PC-3 (cell line): Measurements from ENCODE around the gene ADGRL3. TPM values are rescaled to one million over a fixed set of nuclear protein-coding genes. Genes with fewer than 3 reads are reported as not detected.

Experiments
- ATAC-seq: fragments of 200-7000 bp; cut with Tn5 transposase; 2 replicates; pipeline ENCODE4 v1.9.1; 2020; ENCODE audit warnings: mild to moderate bottlenecking, moderate library complexity
- BruUV-seq: library from RNA; stranded (reverse); fragments of 400-500 nt; replicated peaks from 2 replicates; lab custom pipeline; 2021; lab: Mats Ljungman, UMichigan
- CTCF ChIA-PET: fragments of 300-600 bp; sonication (Branson Sonifier 250); formaldehyde crosslinking; loops from one replicate; lab custom pipeline; 2022; ENCODE audit warnings: antibody characterized with exemption; lab: Charles Lee
- POLR2A ChIA-PET: fragments of 300-600 bp; sonication (Branson Sonifier 250); formaldehyde crosslinking; loops from one replicate; lab custom pipeline; 2022; ENCODE audit warnings: antibody characterized with exemption; ENCODE audit not compliant: unreplicated experiment; lab: Charles Lee
- DNase-seq: peaks from one replicate; pipeline ENCODE4 v3.0.0-alpha.2; 2015
- H2AFZ ChIP-seq: fragments of 300-600 bp; sonication (generic); 2 replicates; pipeline ENCODE4 v1.6.0; 2016; ENCODE audit warnings: antibody characterized with exemption, low read length
- H3F3A ChIP-seq: fragments of 300-600 bp; sonication (generic); one replicate; pipeline ENCODE4 v1.6.0; 2017; ENCODE audit warnings: antibody characterized with exemption, low read length, control low read depth, mild to moderate bottlenecking; ENCODE audit not compliant: unreplicated experiment
- H3K27ac ChIP-seq: fragments of 300-600 bp; sonication (generic); 2 replicates; pipeline ENCODE4 v1.5.1; 2016; ENCODE audit warnings: mild to moderate bottlenecking, low read length
- H3K27me3 ChIP-seq: fragments of 300-600 bp; sonication (generic); 2 replicates; pipeline ENCODE4 v1.6.1; 2016; ENCODE audit warnings: low read length, mixed read lengths
- H3K36me3 ChIP-seq: fragments of 300-600 bp; sonication (generic); 2 replicates; pipeline ENCODE4 v1.6.1; 2016; ENCODE audit warnings: low read depth, mixed run types, low read length, mixed read lengths
- H3K4me1 ChIP-seq: fragments of 300-600 bp; sonication (generic); 2 replicates; pipeline ENCODE4 v1.5.1; 2016; ENCODE audit warnings: low read length; ENCODE audit not compliant: insufficient read depth
- H3K4me2 ChIP-seq: fragments of 300-600 bp; sonication (generic); 2 replicates; pipeline ENCODE4 v1.6.0; 2016; ENCODE audit warnings: low read length
- H3K4me3 ChIP-seq: fragments of 300-600 bp; sonication (generic); 2 replicates; pipeline ENCODE4 v1.5.1; 2016; ENCODE audit warnings: mild to moderate bottlenecking, low read length, mixed read lengths
- H3K79me2 ChIP-seq: fragments of 300-600 bp; sonication (generic); 2 replicates; pipeline ENCODE4 v1.6.1; 2017; ENCODE audit warnings: low read length, mixed read lengths
- H3K9ac ChIP-seq: fragments of 300-600 bp; sonication (generic); 2 replicates; pipeline ENCODE4 v1.6.0; 2016; ENCODE audit warnings: mild to moderate bottlenecking, low read length
- H3K9me2 ChIP-seq: fragments of 300-600 bp; sonication (generic); replicated peaks from 2 replicates; pipeline ENCODE4 v1.6.1; 2016; ENCODE audit warnings: mixed run types, low read length, mixed read lengths
- H3K9me3 ChIP-seq: fragments of 300-600 bp; sonication (generic); 2 replicates; pipeline ENCODE4 v1.6.1; 2016; ENCODE audit warnings: low read length, mixed read lengths
- H4K20me1 ChIP-seq: fragments of 300-600 bp; sonication (generic); 2 replicates; pipeline ENCODE4 v1.6.1; 2016; ENCODE audit warnings: low read length, mixed read lengths
- EZH2 ChIP-seq: fragments of 300-600 bp; sonication (generic); IDR thresholded peaks from one replicate; pipeline ENCODE4 v1.6.1; 2017; ENCODE audit warnings: antibody characterized with exemption, mild to moderate bottlenecking, low read length; ENCODE audit not compliant: unreplicated experiment
- EZH2phosphoT487 ChIP-seq: fragments of 300-600 bp; sonication (generic); IDR thresholded peaks from 2 replicates; pipeline ENCODE4 v1.6.1; 2018; ENCODE audit warnings: mild to moderate bottlenecking, antibody characterized with exemption, low read length, borderline replicate concordance
- intact Hi-C: fragments of 100-400 bp; cut with micrococcal nuclease; formaldehyde crosslinking; loops from 2 replicates; pipeline ENCODE4 v1.9.0; 2023
- total RNA-seq: library from RNA; depleted of rRNA; stranded (reverse); fragments of >200 nt; gene quantifications from 2 replicates; pipeline ENCODE4 v1.2.3, GENCODE V29; 2014
- TF ChIP-seq, protein P1 (sequence below): fragments of 300-600 bp; sonication (generic); conservative IDR thresholded peaks from 2 replicates; pipeline ENCODE4 v1.5.1; 2017; ENCODE audit warnings: antibody characterized with exemption, low read depth, mild to moderate bottlenecking, low read length

Gene ADGRL3
- total RNA-seq, 1 experiment from 2014 or later, result 0.66 TPM

DNA sequence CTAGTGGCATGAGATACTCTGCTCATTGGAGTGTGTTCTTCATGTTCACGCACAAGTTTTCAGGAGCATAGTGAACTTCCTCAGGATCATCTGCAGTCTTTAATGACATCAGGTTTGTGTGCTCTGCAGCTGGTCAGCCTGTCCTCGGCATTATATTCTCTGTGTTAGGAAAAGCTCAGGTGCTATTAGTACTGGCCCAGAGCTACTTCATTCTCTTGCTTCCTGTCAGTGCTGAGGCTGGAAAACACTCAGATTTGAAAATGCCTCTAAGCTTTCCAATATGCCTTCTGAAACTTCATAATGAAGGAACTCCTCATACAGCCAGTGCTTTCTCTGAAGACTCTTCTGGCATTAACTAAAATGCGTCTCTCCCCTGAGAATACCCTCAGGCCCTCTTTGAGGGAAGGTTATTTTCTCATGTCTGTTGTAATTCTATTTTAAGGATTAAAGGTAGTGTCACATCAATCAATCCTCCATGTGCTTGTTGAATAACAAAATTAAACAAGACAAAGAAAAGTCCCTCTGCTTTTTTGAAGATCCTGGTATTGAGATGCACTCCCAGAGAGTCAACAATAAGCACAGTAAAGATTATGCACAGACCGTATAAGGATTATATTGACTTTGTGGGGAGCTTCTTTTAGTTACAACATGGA, 666.4 kb downstream of the ADGRL3 start:
- no peak overlapping the region for H3K4me2 ChIP-seq
- H3F3A ChIP-seq, result no peaks in the 10 kb centered on the region
- POLR2A ChIA-PET, result no interaction called here
- ATAC-seq (no peak), DNase-seq (no peak)
- no peaks in the 10 kb centered on the region for H3K4me1 ChIP-seq
- BruUV-seq, result no TSS peak
- no peak overlapping the region for H3K9ac ChIP-seq
- no peaks in the 10 kb centered on the region for H3K27me3 ChIP-seq
- no peaks in the 10 kb centered on the region for H3K79me2 ChIP-seq
- TF ChIP-seq, protein P1, sequence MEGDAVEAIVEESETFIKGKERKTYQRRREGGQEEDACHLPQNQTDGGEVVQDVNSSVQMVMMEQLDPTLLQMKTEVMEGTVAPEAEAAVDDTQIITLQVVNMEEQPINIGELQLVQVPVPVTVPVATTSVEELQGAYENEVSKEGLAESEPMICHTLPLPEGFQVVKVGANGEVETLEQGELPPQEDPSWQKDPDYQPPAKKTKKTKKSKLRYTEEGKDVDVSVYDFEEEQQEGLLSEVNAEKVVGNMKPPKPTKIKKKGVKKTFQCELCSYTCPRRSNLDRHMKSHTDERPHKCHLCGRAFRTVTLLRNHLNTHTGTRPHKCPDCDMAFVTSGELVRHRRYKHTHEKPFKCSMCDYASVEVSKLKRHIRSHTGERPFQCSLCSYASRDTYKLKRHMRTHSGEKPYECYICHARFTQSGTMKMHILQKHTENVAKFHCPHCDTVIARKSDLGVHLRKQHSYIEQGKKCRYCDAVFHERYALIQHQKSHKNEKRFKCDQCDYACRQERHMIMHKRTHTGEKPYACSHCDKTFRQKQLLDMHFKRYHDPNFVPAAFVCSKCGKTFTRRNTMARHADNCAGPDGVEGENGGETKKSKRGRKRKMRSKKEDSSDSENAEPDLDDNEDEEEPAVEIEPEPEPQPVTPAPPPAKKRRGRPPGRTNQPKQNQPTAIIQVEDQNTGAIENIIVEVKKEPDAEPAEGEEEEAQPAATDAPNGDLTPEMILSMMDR, result no peak
- TF ChIP-seq EZH2phosphoT487, result no peak
- TF ChIP-seq EZH2, result no peak
- H3K4me3 ChIP-seq, result no peak overlapping the region
- H3K27ac ChIP-seq, result no peak overlapping the region
- H3K36me3 ChIP-seq, result no peaks in the 10 kb centered on the region
- CTCF ChIA-PET, result no interaction called here
- H2AFZ ChIP-seq, result no peak overlapping the region
- intact Hi-C loops, result no loop called here
- H3K9me2 ChIP-seq, result no peaks in the 10 kb centered on the region
- H3K9me3 ChIP-seq, result no peaks in the 10 kb centered on the region
- H4K20me1 ChIP-seq, result no peaks in the 10 kb centered on the region

DNA sequence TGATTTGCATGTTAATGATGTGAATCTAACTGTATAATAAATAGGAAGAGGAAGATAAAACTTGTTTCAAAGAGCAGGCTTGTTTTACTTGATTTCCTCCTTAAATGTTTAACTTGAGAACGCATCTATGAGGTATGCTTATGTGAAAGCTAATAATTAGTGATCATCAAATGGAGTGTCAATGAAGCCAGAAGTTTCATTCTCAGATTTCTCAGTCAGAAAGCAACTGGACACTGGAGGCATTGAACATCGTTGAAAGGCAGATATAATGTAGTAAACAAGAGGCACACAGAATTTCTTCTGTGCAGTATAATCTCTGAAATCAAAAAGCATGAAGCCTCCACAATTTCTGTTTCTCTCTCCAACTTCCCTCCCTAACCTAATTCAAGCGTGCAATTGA, 672.9 kb downstream of the ADGRL3 start:
- ATAC-seq (no peak), DNase-seq (no peak)
- BruUV-seq, result no TSS peak
- ChIA-PET CTCF (no interaction called here), POLR2A (no interaction called here)
- TF ChIP-seq, protein P1, result no peak
- no peak for TF ChIP-seq EZH2
- no peak for TF ChIP-seq EZH2phosphoT487
- H3K9me3 ChIP-seq, result no peaks in the 10 kb centered on the region
- no peak overlapping the region for H3K4me2 ChIP-seq
- no peaks in the 10 kb centered on the region for H3K4me1 ChIP-seq
- no peaks in the 10 kb centered on the region for H3K9me2 ChIP-seq
- H3K27ac ChIP-seq, result no peak overlapping the region
- 0 out of 2 replicates have a peak overlapping the region, but pooled peaks have one; percentile 16 for H2AFZ ChIP-seq
- no peaks in the 10 kb centered on the region for H3F3A ChIP-seq
- H3K4me3 ChIP-seq, result no peak overlapping the region
- H4K20me1 ChIP-seq, result no peaks in the 10 kb centered on the region
- no peaks in the 10 kb centered on the region for H3K36me3 ChIP-seq
- no peak overlapping the region for H3K9ac ChIP-seq
- intact Hi-C loops, result no loop called here
- H3K79me2 ChIP-seq, result no peaks in the 10 kb centered on the region
- no peaks in the 10 kb centered on the region for H3K27me3 ChIP-seq

DNA sequence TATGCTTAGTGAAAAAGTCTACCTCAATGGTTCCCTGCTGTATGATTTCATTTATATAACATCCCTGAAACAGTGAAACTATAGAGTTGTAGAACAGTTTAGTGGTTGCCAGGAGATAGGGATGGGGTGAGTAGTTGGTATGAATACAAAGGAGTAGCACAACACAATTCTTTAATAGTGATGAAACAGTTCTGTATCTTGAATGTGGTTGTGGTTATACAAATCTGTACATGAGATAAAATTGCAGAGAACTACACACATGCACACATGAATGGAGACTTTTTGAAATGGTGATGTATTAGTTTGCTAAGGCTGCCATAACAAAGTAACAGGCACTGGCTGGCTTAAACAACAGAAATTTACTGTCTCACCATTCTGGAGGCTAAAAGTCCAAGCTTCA, 677.1 kb downstream of the ADGRL3 start:
- intact Hi-C loops, result no loop called here
- no peak for ATAC-seq
- DNase-seq, result no peak

More for the DNA sequence above, 677.1 kb downstream of the ADGRL3 start:
- POLR2A ChIA-PET, result no interaction called here
- CTCF ChIA-PET, result no interaction called here
- H3K27ac ChIP-seq, result no peak overlapping the region
- TF ChIP-seq EZH2, result no peak
- TF ChIP-seq, protein P1, result no peak
- TF ChIP-seq EZH2phosphoT487, result no peak
- no peaks in the 10 kb centered on the region for H4K20me1 ChIP-seq
- H3K79me2 ChIP-seq, result no peaks in the 10 kb centered on the region
- H3K36me3 ChIP-seq, result no peaks in the 10 kb centered on the region
- no peak overlapping the region for H3K4me2 ChIP-seq
- no peaks in the 10 kb centered on the region for H3F3A ChIP-seq
- no peaks in the 10 kb centered on the region for H3K27me3 ChIP-seq
- no peak overlapping the region for H3K9ac ChIP-seq
- H2AFZ ChIP-seq, result no peak overlapping the region
- no peak overlapping the region for H3K4me3 ChIP-seq
- no peaks in the 10 kb centered on the region for H3K4me1 ChIP-seq
- H3K9me3 ChIP-seq, result no peaks in the 10 kb centered on the region
- BruUV-seq, result no TSS peak
- H3K9me2 ChIP-seq, result no peaks in the 10 kb centered on the region
